GM18907 (cell line): ENCODE data around the gene VEGFC.

Experiments
- ATAC-seq: cut with Tn5 transposase; IDR thresholded peaks from one replicate; pipeline ENCODE4 v1.9.1; 2021; ENCODE audit warnings: mild to moderate bottlenecking, moderate library complexity; ENCODE audit not compliant: unreplicated experiment

The VEGFC gene, protein sequence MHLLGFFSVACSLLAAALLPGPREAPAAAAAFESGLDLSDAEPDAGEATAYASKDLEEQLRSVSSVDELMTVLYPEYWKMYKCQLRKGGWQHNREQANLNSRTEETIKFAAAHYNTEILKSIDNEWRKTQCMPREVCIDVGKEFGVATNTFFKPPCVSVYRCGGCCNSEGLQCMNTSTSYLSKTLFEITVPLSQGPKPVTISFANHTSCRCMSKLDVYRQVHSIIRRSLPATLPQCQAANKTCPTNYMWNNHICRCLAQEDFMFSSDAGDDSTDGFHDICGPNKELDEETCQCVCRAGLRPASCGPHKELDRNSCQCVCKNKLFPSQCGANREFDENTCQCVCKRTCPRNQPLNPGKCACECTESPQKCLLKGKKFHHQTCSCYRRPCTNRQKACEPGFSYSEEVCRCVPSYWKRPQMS

DNA sequence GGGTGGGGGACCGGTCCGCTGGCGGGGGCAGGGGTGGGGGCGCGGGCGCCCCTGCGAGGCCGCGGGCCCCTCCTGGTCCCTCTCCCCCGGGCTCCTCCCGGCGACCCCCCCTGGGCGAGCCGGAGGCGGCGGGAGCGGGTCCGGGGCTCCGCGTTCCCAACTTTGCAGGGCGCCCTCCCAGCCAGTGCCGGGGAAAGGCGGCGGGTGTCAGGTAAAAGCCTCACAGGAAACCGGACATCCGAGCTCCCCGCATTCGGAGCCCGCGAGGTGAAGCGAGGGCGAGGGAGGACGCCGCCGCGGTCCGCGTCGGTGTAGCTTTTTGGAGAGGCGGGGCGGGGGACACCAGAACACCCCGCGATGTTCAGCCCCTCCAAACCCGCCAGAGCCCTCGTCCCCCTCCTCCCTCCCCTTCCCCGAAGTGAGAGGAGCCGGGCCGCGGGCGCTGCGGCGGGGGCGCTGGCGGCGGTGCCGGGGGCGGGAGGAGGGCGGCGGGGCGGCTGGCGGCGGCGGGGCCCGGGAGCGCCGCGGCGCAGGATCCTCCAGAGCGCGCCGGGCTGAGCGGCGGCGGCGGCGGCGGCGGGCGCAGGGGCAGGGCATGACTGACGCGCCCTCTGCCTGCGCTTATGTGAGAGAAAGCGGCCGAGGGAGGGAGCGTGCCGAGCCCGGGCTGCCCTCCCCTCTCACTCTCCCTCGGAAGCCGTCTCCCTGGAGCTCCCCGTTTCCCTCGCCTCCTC, at the start of gene VEGFC:
VEGFC (minus strand) TSS at position 597 of the 734 bp plus-strand sequence. CDS start 611 bp downstream, outside the sequence.
- peak; percentile 92 for ATAC-seq

DNA sequence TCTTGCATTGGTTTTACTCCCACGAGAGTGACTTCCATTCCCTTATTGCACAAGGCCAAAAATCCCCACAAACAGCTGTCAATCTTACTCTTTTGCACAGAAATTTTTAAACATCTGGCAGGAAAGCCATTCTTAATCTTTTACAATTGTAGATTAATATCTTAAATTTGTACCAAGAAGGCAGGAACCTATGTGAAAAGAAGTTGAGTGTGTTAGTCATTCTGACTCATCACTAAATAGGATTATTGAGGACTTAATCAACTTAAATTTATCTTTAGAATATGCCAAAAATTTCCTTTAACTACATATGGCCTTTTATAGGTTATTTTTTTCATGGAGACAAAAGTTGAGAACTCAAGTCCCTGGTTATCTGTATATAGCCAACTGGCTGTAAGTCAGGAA, 49.0 kb upstream of the VEGFC start:
- ATAC-seq = no peak

DNA sequence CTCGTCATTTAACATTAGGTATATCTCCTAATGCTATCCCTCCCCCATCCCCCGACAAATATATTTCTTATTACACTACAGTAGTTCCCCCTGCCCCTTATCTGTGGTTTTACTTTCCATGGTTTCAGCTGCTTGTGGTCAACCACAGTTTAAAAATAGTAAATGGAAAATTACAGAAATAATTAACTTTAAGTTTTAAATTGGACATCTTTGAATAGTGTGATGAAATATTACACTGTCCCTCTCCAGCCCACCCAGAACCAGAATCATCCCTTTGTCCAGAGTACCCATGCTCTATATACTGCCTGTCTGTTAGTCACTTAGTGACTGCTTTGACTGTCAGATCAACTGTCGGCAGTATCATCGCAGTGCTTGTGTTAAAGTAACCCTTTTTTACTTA, 47.4 kb upstream of the VEGFC start:
- ATAC-seq = no peak

DNA sequence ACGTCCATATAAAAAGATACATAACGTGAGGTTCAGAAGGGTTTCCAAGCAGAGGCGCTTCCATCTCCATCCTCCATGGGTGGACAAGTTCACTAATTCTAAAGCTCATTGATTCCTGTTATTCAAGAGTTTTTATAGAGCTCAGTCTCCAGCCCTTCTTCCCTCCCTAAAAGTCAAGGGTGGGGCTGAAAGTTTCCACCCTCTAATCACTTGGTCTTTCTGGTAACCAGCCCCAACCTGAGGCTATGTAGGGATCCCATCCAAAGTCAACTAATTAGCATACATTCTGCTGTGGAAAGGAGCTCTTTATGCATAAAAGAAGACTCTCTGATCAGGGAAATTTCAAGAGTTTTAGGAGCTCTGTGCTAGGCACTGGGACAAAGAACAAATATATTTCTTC, 46.9 kb upstream of the VEGFC start:
- no peak for ATAC-seq

DNA sequence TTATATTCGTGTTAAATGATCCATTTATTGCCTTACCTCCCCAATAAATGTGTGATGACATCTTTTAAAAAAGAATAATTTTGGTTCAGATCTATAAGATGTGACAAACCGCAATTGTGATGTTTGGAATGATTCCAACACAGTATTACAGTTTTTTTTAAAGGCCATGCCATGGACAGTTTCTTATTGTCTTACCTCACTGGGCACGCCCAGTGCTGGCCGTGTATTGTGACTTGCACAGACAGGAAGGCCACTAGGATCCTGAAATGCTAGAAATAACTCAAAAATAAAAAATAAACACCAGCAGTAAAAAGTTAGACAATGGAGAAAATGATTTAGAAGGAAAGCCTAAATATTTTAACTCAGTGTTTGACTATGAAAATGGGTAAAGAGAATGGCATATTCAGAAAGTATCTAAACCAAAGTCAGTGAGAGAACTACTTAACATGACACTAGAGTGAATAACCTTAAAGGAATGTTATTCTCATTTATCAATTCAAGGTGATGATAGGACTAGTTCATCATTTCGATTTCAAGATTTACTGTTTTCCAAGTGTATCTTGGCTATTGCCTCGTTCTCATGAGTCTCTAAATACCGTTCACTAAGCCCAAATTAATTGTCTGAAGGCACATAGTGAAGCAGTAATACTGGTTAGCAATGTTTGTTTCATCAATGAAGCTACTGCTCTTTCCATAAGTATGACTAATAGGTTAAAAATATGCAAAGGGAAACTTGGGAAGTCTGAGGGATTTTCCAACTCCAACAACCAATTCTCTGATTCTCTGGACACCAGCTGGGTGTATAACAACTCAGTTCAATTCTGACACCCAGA, 46.1 kb upstream of the VEGFC start:
- ATAC-seq = no peak

DNA sequence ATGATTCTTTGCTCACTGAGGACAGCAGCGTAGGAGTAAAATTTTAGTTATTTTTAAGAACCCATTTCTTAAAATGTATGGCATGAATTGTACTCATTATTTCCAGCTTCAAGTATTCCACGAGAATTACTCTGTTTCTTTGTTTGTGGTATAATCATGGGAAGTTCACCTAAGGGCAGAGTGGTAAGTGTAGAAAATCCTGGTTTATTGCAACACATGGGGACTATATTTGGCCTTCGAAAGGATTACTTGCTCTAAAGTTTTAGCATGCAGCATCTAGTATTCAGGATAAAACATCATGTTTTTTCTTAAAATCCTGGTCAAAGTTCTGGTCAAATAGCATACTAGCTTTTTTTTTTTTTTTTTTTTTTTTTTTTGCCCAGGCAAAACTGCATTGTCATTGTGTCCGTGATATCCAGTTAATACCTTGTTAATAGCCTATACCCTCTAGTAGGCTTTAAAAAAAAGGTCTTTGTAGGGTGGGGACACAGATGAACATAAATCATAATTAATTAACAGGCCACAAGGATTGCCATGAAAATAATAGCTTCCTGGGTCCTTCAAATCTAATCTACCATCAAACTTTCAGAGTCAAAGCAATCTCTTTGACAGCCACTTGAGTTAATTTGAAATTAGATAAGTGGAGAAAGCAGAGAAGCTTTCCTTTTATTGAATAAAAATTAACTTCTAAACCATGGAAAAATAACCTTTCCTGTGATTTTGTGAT, 44.6 kb upstream of the VEGFC start:
- no peak for ATAC-seq

DNA sequence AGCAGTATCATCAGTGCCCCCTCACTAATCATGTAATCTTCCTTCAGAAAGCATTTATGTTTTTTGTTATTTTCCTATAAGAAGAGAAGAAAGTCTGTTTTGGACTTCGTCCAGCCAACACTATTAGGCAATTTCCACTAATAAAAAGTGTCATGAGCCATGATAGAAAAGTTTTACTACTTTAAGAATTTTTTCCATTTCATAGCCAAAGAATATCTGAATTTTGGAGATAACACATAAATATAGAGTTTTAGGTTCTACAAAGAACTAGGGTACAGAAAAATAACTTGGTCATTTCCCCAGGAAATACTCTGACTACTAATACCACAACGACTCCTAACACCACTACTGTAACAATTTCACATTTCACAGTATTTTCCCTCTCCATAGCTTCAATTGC, 41.8 kb upstream of the VEGFC start:
- ATAC-seq = no peak

DNA sequence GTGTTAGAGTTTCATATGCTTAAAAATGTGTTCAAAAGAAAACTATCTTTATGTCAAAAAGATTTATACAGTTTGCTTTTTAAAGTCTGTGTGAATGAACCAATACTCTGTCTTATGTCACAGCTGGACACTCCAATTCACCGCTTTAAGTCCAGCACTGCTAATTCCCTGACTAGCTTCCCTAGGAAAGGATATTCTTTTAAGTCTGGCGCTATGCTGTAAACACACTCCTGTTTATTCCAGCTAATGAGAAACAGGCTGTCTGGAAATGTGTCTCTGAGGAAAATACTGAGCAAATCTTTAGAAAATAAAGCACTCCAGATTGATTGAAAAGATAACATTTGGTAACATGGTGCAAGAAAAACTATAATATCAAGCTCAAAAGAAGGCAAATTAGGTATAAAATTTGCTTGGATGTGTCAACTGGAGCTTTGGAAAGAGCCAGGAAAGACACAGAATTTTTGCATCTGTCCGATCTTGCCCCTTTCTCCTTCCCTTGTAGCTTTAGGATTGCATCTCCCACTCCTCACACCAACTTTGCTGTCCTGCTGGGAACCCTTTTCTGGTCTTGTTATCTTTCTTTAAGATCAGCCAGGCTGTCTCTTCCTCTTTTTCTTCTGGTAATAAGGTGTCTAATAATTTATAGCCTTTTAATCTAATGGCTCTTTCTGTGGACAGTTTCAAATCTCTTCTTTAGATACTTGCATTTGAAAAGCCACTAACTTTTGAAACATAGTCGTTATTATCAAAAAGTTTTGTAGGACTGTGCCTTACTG, 40.9 kb upstream of the VEGFC start:
- no peak for ATAC-seq

DNA sequence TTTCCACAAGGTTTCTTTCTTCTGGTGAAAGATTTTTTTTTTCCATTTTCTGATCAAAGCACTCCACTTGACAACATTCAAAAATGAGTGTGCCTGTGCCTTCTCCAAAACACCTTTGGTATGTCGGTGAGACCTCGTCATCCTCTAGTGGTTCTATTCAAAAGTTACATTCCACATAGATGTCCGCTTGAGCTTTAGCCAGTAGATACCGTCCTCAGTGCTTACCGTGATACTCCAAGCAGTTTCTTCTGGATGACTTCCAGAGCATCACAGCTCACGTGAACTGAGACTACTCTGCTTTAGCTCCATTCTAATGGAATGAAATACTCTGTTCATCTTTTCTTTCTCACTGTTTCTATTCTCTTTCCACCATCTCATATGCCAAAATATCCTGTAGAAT, 38.2 kb upstream of the VEGFC start:
- no peak for ATAC-seq

DNA sequence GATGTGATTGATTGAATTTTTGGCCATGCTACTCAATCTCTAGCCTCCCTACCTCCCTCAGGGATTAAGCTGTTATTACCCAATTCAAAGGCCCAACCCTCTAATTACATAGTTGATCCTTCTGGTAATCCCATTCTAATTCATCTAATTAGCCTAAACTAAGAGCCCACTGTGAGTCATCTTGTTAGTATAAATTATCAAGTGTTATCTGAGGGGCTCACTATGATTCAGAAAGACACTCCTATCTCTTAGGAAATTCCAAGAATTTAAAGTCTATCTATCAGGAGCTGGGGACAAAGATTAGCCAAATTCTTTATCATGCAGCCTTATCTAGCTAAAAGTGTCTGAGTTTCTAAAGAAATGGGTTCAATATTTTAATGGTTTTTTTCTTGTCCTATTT, 32.9 kb upstream of the VEGFC start:
- no peak for ATAC-seq

DNA sequence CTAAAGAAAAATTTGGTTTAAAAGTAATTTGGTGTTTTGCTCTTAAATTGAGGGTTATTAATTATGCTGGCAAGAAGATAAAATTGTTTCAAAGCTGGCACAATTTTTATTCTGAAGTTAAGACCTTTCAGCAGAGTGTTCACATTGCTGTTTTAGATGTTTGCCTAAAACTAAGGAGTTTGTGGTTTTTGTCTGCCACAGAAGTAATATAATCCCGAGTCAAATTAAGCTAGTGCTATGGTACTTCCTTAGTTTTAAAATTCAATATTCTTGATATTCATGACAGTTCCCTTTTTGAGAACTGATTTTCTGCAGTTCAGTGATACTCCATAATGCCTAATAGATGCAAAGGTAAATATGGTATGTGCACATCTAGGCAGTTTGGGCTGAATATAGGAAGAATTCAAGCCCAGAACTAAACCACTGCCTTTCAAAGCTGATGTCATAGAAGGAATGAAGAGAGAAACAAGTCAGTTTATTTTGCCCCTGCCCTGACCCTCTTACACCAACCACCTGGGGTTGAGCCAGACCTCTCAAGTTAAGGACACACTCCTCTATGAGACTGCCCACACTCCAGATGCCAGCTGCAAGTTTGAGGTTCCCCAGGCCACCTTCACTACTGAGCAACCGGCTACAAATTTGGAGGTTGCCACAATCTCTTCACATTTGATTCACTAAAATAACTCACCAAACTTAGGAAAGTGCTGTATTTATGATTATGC, 32.1 kb upstream of the VEGFC start:
- ATAC-seq = no peak

DNA sequence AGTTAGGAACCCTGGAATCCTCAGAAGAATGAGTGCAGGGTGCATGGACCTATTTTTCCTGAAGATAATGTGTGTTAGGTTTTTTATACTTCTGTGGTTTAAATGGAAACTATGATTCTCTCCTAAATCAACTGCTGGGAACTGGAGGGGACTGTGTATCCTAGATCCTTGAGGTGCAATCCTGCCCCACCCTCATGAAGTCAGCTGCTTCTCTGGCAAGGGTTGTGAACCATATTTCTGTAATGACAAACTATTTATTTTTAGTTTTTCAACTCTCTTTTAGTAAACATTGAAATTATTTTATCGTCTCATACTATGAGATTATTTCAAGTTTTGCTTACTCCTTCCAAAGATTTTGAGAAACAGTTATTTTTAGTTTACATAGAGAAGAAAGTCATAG, 25.8 kb upstream of the VEGFC start:
- ATAC-seq = no peak

DNA sequence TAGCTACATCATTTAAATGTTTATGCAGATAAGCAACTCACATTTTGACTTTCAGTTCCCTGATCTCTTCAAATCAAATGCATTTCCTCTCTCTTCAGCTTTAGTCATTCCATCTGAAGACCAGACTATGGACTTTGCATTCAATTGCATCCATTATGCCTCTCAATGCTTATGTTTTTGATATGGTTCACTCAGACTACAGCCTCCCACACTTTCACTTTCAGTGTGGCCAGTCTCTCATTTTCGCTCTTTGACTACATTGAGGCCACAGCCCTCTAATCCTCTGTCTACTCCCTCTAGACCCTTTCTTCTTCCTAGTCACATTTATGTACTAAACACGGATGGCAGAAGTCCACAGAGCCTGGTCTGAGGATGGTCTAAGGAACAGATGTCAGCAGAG, 24.5 kb upstream of the VEGFC start:
- peak; percentile 91 for ATAC-seq

DNA sequence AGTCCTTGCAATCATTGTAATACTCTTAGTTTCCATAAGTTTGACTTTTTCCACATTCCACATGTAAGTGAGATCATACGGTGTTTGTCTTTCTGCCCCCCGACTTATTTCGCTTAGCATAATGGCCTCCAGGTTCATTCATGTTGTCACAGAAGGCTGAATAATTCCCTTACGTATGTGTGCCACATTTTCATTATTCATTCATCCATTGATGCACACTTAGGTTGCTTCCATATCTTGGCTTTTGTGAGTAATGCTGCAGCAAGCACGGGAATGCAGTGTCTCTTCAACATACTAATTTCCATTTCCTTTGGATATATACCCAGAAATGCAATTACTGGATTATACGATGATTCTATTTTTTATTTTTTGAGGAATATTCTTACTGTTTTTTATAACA, 22.0 kb upstream of the VEGFC start:
- no peak for ATAC-seq

DNA sequence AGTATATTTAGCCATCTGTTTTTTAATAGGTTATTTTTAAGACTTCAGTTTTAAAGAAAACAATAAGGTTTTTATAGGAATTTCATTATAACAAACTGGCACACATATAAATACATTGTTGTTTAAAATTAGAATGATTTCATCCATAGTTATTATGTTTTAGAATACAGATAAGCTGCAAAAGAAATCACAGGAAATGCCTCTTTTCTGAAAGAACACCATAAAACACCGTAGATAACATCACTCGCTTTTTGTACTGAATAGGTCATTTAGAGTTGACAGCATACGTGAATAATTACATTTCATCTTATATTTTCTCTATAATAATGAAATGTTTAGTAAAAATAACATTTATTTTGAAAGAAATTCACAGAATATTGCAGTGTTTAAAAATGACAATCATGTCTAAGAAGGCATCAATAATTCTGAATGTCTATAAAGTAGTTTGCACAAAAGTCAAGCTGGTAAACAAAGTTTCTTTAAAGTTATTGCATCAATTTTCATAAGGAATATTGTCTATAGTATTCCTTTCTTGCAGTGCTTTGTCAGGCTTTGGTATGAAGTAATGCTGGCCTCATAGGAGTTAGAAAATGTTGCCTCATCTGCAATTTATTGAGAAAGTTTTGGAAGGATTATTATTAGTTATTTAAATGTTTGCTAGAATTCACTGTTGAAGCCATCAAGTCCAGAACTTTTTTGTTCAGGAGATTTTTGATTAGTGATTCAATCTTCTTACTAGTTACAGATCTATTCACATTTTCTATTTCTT, 17.9 kb upstream of the VEGFC start:
- ATAC-seq = no peak

DNA sequence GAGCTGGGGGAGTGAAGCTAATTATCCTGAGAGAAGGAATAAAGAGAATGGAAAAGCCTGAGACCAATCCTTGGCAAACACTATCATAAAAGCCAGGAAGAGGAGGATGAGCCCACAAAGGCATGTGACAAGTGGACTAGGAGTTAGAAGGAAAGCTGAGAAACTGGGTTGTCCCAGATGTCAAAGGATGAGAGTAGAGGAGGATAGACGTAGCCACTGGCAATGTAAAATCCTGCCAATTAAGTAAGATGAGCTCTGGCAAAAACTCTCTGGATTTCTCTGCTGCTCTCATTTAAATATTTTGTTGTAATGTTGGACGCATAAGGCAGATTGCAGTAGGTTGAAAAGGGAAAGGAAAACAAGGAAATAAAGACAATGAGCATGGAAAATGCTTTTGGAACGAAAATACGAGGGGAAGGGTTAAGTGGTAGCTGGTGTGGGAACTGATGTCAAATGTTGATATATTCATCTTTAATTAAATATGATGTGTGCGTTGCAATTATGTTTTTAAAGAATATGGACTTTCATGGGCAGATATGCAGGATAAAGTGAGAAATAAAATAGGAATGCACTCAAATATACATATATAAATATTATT, 14.2 kb upstream of the VEGFC start:
- no peak for ATAC-seq

DNA sequence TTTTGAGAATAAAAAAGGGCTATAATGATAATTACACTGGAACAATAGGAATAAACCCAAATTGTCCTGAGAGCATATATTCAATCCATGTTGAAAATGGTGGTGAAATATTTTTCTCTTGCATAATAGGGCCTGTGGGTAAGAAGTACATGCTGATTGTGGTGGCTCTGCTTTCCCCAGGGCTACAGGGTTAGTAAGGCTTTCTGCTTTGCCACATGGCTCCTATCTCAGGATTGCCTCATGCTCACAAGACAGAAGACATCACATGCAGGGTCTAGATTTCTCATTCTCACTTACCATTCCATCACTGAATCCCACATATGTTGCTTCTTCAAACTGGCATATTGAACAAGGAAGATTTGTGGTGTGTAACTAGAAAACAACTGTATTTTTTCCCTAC, 12.4 kb upstream of the VEGFC start:
- ATAC-seq = no peak

DNA sequence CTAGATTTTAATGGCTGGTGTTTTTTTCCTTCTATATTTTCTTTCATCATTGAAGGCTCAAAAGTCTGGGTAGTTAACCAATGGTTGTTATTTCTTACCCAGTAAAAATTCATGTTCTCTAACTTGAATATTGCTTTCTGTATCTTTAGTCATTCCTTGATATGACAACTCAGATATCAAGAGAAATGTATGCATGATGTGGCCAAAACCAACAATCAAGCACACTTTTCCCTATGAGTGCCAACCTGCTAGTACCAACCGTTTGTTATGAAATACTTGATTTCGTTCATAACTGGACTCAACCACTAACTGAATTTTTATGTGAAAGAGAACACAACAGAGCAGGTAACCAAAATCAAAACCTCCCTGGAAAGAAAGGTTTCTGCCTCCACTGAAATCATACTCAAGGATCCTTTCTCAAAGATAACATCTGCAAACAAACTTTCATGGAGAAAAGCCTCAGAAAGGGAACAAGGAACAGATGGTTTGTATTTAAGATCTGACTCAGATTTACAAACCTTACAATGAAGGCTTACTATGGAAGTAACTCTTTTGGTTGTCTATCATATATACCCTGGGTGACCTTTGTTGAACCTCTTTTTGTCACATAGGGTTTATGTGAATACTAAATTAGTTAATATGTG, 8.3 kb upstream of the VEGFC start:
- ATAC-seq = no peak
